GM12872 (cell line): ENCODE data around the gene KDM8.

ENCODE experiments used
- TF ChIP-seq, protein P1 (sequence below): IDR thresholded peaks from 3 replicates; pipeline ENCODE4 v1.5.1; 2011; ENCODE audit warnings: low read depth, mild to moderate bottlenecking, low read length, moderate library complexity; ENCODE audit not compliant: insufficient read depth

KDM8 gene

DNA sequence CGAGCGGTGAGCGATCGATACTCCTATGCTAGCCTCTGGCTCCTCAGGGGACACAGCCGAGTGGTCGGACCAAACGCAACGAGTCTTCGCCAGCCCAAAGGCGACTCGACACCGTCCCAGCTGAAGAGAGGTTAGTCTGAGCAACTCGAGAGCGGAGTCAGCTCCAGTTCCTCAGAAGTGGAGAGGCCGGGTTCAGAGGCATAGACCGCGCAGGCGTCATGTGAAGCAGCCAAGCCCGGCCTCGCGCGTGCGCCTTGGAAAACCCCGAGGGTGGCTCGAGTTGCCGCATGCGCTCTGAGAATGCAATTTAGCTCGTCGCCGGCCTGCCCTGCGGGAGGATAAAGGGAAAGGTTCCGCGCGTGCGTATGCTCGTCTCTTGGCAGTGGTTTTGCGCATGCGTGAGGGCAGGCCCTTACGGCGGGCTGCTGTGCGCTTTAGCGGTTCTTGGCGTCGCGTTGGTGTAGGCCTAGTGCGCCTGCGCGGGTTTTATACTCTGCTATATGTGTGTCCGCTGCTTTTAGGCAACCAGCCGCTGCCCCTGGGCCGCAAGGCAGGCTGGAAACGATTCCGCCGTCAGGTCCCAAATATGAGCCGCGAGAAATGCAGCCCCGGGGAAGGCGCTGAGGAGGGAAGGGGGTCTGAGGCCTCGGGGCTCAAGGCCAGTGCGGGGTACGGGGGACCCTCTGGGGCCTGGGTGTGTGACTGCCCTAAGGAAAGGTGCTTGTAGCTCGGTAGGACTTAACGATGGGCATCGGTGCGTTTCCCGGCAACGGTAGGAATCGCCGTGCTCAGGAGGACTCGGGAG, at the start of gene KDM8:
KDM8 (plus strand) TSS at position 20 of the 805 bp plus-strand sequence. CDS start 6,598 bp downstream, outside the sequence.
- TF ChIP-seq, protein P1, sequence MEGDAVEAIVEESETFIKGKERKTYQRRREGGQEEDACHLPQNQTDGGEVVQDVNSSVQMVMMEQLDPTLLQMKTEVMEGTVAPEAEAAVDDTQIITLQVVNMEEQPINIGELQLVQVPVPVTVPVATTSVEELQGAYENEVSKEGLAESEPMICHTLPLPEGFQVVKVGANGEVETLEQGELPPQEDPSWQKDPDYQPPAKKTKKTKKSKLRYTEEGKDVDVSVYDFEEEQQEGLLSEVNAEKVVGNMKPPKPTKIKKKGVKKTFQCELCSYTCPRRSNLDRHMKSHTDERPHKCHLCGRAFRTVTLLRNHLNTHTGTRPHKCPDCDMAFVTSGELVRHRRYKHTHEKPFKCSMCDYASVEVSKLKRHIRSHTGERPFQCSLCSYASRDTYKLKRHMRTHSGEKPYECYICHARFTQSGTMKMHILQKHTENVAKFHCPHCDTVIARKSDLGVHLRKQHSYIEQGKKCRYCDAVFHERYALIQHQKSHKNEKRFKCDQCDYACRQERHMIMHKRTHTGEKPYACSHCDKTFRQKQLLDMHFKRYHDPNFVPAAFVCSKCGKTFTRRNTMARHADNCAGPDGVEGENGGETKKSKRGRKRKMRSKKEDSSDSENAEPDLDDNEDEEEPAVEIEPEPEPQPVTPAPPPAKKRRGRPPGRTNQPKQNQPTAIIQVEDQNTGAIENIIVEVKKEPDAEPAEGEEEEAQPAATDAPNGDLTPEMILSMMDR = no peak

DNA sequence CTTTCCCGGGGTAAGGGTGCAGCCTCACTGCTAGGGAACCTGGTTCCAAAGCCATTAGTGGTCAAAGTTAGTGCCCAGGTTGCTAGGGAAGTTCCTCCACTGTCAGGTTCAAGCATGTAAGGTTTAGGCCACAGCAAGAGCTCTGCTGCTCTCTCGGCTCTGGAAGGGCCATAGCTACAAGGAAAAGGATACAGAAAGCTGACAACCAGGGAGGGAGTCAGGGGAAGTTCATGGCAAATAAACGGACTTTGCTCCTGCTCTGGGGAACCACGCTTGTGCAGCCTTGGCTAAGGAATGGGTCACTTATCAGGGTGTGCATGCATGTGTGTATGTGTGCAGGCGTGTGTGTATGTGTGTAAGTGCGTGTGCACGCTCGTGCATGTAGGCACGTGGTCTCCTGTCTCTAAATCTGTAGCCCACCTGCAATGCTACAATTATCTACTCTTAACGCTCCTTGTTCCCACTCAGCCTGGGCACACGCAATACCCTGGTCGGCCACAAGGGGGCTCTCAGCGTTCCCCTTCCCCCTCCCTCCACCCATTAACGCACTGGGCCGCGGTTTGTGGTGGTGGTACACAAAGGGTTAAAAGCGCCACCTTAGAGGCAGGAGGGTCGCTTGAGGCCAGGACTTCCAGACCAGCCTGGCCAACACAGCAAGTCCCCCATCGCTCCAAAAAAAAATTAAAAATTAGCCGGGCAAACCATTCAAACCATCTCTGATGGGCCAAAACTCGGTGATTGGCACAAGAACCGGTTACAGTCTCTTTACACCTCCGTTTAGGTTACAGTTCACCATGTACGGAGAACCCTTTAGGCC, 48.4 kb upstream of the KDM8 start:
- TF ChIP-seq, protein P1 = peak; percentile 98

DNA sequence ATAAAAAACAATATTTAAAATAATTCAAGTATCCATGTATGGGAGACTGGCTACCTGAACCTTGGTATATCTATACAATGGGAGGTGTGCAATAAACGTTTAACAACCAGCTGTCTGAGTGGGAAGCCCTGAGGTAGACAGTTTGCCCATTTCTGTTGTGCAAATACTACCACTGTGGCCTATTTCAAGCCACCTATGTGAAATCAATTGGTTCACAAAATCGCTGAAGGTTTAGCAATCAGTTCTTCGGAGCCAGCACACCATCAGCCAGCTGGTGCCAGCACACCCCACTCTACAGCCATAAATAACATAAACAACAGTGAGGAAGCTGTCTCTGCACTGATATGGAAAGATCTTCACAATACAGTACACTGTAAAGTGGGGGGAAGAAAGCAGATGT, 46.7 kb upstream of the KDM8 start:
- TF ChIP-seq, protein P1 = no peak

DNA sequence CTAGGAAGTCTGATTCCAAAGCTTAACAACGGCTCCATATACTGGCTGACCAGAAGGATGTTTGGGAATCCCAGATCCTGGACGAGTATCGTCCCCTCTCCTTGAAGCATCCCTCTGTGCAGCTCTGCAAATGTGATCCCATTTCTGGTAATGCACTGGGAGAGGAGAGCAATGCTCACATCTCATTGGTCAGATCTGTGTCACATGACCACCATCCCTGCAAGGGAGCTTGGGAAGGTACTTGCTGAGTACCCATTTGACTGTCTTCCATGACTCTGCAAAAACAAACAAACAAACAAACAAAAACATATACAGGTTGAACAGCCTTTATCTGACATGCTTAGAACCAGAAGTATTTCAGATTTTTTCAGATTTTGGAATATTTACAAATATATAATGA, 41.9 kb upstream of the KDM8 start:
- TF ChIP-seq, protein P1 = no peak

DNA sequence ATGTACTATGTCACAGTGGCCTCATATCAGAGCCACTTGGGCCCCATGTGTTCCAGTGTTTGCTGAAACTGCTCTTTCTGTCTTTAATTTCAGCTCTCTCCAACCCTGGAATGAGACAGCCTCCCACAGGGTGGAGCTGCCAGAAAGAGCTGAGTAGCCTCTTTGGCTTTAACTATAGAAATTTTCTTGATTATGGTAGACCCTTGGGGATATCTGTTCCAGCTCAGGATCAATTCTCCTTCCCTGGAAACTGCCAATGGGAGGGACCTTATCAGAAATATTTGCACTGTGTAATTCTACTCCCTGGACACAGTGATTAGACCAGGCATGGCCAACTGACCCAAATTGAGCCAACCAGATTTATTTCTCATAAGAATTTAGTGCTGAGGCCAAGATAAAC, 39.0 kb upstream of the KDM8 start:
- TF ChIP-seq, protein P1 = no peak

DNA sequence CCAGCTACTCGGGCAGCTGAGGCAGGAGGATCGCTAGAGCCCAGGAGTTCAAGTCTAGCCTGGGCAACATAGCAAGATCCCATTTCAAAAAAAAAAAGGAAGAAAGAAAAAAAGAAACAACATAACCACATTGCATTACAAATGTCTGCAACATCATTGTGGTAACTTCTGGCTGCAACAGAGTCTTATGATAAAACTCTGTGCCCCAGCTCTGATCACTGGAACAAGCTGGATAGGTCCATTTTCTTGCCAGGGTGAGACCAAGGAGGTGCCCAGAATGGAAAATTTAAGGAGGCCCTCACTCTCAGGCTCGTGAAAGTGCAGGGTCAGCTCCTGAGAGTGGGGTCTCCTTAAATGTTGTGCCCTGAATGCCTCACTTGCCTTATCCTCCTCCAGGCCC, 37.8 kb upstream of the KDM8 start:
- TF ChIP-seq, protein P1 = no peak

DNA sequence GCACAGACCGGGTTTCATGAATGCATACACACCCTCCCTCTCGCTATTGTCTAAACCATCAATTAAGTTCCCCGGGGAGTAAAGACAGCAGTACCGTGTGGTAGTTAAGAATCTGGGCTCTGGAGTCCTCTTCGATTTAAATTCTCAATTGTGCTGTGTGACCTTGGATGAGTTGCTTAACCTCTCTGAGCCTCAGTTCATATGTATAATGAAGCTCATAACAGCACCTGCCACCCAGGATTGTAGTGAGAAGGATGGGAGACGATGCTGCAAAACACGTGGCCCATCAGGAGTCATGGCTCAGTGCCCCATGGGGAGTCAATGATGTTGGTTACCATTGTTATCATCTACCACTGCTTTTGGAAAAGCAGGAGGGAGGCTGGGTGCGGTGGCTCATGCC, 34.5 kb upstream of the KDM8 start:
- TF ChIP-seq, protein P1 = no peak
